Right renal cortex interstitium (tissue), 3 donors: ENCODE data around the gene GGTLC2. TPM values are rescaled to one million over a fixed set of nuclear protein-coding genes. Genes with fewer than 3 reads are reported as not detected.
A peak's percentile ranks its signal among the peaks of the same experiment; 100 is the strongest.
"Not testable (repeated sequence)": the region's sequence is repeated elsewhere in the genome, so short reads cannot be mapped to it uniquely, and the experiment has no call there.

Source experiments
- DNase-seq, 3 donors: peaks; one replicate each; pipeline ENCODE4 v3.0.0-alpha.2; 2013; ENCODE audit warnings: low read depth in 3 of 3, low spot score in 2 of 3
- polyA plus RNA-seq, 3 donors: library from polyadenylated mRNA; unstranded; fragments of 120-200 nt; gene quantifications; one replicate each; pipeline ENCODE4 v1.2.1, GENCODE V29; 2013; ENCODE audit not compliant: insufficient read length in 3 of 3

GGTLC2 gene
- polyA plus RNA-seq = under 1 TPM in 1 of 3 donors, not detected in 2; 0.21 TPM

DNA sequence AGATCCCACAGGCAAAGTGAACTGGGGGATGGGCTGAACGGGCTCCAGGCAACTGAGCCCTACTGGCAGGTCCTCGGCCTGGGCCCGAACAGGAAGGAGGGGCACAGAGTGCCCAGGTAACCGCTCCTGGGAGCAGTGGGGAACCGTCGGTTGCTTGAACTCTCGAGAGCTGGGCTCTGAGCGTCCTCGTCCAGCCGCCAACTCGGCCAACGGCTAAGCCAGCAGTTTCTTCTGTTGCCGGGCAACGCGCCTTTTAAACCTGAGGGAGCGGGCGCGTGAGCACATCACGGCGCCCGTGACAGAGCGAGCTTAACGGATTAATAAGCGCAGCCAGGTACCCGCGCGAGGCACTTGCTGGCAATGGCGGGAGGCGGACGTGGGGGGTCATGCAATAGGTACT, at the start of gene GGTLC2:
GGTLC2 (plus strand) TSS at position 301 of the 400 bp plus-strand sequence. CDS start 1,732 bp downstream, outside the sequence.
- not testable (repeated sequence) for DNase-seq

DNA sequence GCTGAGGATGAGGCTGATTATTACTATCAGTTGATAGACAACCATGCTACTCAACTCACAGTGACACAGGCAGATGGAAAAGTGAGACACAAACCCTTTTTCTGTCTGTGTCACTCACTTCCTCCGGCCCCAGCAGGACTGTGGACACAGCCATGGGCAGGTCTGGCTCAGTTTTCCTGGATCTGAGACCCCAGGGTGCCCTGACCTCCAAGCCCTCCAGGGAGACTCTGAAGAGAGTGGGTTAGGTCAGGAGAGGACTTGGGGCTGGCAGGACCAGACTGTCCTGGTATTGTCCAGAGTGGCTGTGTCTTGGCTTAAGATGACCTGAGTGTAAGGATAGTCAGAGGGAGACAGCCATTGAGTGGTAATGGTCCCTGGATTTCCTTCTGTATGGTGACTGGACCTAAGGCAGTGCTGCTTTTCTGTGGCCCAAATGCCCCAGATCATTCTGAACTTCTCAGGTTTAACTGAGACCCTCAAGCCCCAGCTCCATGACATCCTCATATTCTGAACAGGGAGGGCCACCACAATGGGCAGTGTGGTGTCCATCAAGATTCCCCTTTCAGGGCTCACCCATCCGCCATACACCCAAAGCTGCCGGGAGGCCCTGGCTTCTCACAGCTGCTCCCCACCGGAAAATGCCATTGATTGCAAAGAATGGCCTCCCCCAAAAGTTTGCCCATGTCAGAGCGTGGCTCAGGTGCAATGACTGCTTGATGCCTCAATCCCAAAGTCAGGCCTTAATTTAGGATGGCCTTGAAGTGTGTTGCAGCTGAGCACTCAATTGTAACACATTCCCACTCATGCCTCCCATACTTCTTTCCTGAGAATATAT, 49.2 kb upstream of the GGTLC2 start:
- DNase-seq = no peak

DNA sequence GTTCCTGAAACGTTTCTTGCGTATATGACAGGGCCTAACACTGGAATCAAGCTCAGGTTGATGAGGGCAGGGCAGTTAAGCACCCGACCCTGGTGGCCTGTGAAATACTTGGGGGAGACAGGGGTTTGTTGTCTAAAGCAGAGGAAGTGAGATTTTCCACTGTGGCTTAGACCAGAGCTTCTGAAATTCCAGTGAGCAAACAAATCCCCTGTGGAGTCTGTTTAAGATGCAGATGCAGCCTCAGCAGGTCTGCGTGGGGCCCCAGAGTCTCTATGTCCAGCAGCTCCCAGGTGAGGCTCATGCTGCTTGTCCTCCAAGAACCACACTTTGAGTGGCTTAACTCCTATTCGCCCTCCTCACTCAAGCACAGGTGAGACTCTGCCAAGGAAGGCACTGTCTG, 46.3 kb upstream of the GGTLC2 start:
- DNase-seq = no peak

DNA sequence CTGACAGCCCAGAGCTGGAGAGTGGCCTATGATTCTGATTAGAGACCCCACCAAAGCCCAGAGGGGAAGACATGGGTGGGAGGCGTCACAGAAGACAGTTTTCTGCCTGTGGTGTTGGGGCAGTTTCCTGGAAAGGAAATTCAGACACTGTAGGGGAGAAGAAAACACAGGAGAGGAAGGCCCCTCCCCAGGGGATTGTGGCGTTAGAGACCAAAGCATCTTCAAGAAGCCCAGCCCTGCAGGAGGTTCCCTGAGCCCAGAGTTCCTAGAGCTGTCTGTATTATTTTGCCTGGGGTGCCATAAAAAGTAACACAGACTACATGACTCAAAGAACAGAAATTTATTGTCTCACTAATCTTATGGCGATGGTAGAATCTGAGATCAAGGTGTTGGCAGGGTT, 45.2 kb upstream of the GGTLC2 start:
- DNase-seq = no peak

DNA sequence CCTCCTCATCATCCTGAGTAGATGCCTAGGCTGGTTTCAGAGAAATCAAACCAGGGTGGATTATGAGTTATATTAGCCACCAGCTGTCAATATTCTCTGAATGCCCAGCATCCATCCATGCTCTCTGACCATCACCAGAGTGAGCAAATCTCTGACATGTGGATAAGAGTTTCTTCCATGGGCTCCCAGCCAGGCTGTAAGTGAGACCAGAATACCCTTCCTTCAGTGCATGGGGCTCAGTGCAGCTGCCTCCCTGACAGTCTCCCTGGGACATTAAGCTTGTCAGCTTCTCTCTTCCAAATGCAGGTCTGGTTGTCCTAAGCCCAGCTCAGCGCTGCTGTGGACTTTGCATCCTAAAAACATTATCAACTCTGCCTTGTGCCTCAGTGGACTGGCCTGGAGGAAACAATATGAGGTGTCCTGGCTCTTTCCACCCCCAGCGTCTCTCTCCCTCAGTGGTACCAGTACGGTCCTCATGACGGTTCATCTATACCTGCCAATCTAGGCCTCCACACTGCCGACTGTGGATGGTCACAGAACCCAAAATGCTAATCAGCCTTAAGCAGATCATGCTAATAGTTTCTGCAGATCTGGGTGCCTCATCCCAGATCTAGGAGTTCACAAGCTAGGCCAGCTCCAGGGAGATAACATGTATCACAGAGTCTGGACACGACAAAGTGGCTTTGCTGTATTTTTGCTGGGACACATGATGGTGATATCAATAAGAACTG, 43.7 kb upstream of the GGTLC2 start:
- DNase-seq = no peak

DNA sequence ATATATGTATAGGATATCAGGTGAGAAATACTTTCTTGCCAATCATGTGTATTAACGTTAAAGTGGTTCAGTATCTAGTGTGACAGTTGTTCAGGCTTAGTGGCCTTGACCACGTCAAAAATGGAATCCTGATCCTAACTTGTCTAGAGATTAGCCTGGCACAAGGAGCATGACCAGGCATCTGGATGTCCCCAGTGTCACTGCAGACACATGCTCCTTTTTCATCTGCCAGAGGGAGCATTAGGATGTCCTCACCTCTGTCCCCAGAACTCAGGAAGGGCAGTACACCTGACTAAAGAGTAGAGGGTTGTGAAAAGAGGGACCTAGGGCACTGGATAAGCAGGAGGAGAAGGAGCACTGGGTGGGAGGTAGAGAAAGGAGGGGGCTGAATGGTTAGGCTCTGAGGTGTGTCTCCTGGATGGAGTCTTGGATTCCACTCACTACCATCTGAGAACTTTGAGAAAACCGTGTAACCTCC, 40.9 kb upstream of the GGTLC2 start:
- no peak for DNase-seq

DNA sequence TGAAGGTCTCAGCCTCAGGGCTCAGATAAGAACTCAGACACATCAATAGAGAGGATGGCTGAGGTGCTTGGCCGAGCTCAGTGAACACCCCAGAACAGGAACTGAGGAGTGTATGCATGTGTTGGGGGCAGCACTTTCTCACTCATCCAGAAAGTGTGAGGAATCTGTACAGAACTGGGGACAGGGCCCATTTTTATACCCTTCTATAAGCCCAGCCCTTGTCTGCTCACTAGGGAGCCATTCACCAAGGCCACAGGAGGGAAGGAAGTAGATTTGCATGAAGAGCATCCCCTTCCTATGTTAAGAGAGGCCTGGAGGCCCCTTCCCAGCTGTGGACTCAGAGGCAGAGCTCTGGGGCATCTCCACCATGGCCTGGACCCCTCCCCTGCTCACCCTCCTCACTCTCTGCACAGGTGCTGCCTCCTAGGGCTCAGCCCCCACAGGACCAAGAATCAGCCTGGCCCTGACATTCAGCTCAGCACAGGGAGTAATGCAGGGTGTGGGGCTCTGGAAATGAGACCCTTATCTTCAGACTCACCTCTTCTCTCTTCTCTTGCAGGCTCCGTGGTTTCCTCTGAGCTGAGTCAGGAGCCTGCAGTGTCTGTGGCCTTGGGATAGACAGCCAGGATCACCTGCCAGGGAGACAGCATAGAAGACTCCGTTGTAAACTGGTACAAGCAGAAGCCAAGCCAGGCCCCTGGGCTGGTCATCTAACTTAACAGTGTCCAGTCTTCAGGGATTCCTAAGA, 39.9 kb upstream of the GGTLC2 start:
- no peak for DNase-seq

DNA sequence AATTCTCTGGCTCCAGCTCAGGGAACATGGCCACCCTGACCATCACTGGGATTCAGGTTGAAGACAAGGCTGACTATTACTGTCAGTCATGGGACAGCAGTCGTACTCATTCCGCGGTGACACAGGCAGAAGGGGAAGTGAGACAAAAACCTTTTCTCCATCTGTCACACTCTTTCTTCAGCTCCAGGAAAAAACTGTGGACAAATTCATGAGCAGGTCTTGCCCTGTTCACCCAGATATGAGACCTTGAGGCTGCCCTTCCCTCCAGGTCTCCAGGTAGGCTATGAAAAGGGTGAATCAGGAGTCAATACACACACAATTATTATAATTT, 39.4 kb upstream of the GGTLC2 start:
- no peak for DNase-seq

DNA sequence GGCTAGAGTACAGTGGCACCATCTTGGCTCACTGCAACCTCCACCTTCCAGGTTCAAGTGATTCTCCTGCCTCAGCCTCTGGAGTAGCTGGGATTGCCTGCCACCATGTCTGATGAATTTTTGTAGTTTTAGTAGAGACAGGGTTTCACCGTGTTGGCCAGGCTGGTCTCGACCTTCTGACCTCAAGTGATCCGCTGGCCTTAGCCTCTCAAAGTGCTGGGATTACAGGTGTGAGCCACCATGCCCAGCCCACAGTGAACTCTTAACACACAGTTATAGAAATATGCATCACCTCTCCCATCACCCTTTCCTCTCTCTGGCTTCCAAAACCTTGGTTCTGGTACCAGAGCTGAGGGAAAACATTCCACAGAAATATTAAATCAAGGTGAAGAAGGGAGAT, 36.4 kb upstream of the GGTLC2 start:
- DNase-seq = not testable (repeated sequence)

DNA sequence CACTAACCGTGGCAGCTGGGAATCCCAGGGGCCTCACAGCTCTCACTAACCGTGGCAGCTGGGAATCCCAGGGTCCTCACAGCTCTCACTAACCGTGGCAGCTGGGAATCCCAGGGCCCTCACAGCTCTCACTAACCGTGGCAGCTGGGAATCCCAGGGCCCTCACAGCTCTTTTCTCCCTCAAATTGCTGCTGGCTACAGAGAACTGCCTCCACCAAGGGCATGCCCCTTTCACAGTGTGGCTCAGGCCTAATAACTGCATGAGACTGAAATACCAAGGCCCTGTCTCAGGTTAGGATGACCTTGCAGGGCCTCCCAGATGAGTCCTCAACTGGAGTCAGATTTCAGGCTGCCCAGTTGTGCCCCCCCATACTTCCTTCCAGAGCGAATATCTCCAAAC, 35.1 kb upstream of the GGTLC2 start:
- no peak for DNase-seq

DNA sequence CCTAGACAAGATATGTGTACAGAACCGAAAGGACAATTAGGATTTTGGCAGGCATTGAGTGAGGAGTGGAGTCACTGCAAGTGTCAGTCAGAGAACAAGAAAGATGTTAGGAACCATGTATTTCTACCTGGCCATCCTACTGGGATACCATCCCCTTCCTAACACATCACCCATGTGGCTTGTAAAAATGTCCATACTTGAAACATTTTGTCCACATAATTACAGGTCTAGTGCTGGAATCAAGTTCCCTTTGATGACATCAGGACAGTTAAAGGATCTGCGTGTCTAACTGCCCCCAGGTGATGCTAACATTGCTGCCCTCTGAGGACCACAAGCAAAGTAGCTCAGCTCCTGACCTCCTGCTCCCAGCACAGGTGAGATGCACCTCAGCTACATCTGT, 31.9 kb upstream of the GGTLC2 start:
- no peak for DNase-seq

DNA sequence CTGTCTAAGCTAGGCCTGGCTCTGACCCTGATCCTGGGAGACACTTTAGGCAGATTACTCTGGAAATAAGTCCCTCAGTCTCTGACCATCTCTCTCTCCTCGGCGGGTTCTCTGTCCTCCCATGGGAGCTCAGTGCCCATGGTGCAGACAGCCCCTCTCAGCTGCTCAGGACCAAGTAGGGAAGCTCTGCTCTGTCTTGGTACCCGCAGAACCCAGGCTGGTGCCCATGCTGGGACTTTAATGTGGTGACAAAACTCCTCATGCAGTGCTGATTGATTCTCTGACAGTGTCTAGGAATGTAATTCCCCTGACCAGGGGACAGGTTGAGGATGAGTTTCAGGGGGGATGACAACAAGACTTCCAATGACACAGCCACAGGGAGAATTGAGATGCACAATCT, 30.3 kb upstream of the GGTLC2 start:
- no peak for DNase-seq

DNA sequence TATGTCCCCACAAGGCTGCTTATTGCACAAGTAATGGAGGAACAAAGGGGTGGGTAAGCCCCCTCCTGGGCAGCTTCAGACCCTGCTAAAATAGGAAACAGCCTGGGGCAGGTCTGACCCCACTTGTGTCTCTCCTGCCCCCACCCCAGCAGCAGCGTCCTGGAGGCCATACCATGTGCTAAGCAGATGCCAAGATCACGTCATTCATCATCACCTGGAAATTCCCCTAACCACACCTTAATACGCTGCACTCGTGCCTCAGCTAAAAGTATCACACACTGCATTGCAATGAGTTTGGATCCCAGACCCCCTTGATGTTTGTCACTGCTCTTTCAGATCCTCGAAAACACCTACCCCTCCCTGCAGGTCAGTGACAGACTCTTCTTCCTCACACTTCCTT, 27.8 kb upstream of the GGTLC2 start:
- DNase-seq = no peak

DNA sequence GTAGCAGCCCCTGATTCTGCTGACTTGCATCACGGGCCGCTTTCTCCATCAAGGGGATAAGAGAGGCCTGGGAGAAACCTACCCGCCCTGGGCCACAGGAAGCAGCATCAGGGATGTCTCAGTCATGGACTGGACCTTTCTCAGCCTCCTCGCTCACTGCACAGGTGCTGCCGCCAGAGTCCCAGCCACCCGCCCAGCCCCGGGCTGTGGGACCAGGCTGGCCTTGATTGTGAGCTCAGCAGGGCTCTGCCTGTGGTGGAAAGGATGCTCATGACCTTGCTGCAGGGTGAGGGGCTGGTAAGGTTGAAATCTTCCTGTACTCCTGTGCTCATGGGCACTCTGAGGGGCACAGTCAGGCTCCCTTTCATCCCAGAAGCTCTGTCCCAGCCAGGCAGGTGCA, 26.0 kb upstream of the GGTLC2 start:
- no peak for DNase-seq

DNA sequence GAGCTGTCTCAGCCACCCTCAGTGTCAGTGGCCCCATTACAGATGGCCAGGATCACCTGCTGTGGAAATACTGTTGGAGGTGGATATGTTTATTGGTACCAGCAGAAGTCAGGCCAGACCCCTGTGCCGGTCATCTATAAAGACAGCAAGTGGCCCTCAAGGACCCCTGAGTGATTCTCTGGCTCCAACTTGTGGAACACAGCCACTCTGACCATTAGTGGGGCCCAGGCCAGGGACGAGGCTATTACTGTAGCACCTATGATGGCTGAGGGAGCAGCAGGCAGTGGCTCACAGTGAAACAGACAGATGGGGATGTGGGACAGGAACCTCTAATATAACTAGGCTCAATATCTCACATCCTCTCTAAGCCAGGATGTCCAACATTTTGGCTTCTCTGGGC, 25.5 kb upstream of the GGTLC2 start:
- DNase-seq = no peak

DNA sequence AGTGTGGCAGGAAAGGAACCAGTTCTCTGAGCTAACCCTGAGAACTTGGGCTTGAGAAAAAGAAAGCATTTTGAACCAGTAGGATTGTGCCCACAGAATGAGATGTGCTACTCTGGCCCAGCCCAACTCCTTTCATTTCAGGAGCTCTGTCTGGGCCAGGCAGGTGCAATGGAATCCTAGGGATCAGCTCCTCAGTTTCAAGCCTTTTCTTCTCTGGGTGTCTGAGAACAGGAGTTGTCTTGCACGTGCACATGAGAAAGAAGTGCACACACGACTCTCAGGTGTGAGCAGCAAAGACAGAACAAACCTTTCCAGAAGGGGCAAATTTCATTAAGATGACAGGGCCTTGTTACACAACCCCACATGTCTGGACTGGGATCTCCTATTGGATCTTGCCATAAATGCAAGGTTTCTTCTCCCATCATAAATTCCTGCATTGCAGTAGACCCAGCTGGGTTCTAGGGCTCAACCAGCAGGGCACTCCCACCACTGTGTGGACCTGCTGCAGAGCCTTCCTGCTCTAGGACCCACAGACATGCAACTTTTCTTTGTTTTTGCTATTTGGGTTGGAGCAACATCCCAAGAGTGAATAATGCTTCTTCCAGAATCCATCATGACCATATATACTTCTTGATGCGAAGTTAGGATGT, 24.5 kb upstream of the GGTLC2 start:
- no peak for DNase-seq

DNA sequence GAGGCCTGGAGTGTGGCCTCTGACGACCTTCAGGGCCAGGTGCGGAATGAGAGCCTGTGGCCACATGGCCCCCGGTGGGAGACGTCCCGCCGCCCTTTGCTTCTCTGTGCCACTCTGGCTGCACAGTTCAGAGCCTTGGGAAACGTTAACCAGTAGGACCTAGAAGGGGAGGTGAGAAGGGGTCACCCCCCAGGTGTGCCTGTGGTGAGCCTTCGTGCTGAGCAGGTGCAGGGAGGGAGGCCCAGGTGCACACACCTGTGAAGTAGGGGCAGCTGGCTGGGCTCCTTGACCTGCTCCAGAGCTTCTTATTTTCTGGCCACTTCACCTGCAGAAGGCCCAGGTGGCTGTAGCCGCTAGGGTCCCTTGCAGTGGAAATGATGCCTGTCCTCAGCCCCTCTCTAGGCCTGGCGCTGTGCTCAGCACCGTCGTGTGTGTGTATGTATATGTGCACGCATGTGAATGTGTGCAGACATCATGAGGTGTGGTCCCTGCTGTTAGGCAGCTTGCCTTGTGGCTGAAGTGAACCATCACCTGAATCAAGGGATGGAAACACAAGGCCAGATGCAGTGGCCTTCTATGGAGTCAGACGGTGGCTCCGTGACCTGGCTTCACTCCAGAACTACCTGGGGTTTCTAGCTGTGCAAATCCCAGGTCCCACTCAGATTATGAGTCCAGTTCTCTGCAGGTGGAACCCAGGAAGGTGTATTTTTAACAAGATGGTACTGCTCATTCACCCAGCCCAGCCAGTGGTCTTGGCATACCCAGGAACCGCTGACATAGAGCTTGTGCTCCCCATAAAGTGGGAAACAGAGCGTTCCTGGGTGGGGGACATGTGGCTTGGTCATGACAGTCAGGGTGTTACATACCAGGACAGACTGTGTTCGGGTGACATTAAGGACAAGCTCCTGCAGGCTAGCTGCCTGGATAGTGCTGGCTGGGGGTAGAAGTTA, 15.6 kb upstream of the GGTLC2 start:
- DNase-seq = not testable (repeated sequence)

DNA sequence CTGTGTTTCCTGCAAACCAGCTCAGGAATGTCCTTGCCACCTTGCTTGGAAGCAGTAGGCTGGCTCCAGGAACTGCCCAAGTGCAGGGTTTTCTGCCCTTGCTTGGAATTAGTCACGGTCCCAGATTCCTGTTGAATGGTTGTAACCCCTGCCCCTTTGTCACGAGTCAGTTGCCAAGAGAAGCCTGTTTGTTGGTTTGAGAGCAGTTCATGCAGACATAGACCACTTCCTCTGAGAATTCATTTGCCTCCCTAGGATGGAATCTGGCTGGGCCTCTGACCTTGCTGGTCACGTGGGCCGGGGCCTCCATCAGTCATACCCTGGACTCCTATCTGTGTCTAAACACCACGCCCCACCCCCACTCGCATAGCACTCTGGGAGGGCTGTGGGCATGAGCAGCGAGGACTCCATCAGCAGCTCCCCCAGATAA, 13.2 kb upstream of the GGTLC2 start:
- DNase-seq = peak in 1 of 3 donors; percentile 32

DNA sequence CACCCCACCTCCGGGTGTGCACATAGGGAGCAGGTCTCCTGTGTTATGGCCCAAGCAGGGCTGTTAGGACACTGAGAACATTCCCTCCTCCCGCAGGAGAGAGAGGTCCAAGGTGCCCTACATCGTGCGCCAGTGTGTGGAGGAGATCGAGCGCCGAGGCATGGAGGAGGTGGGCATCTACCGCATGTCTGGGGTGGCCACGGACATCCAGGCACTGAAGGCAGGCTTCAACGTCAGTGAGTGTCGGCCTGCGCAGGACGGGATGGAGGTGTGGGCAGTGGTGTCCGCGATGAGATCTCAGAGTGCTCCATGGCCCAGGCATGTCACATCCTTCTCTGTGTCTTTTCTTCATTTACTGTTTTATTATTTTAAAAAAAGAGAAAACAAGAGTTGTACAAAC, 12.2 kb upstream of the GGTLC2 start:
- DNase-seq = not testable (repeated sequence)

DNA sequence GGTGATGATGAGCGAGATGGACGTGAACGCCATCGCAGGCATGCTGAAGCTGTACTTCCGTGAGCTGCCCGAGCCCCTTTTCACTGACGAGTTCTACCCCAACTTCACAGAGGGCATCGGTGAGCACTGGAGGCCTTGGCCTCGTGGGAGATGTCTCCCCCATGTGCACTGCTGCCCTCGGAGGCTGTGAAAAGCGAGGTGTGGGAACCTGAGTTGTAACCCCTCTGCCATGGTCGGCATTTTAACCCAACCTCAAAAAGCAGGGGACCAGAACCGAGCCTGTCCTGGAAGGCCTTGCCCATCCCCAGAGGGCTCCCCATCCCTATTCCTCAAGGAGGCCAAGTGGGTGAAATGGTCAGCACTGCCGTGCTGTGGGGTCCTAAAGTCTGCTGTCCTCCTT, 10.9 kb upstream of the GGTLC2 start:
- not testable (repeated sequence) for DNase-seq
